Panc1 (cell line): ENCODE data around the gene AP1S2.

Experiments
- CTCF ChIP-seq: fragments of 450-650 bp; IDR thresholded peaks from 2 replicates; pipeline ENCODE4 v1.5.1; 2017; ENCODE audit warnings: mild to moderate bottlenecking
- POLR2AphosphoS5 ChIP-seq: IDR thresholded peaks from 2 replicates; pipeline ENCODE4 v1.6.1; 2012; ENCODE audit warnings: mild to moderate bottlenecking, low read depth, low read length, moderate library complexity
- SIN3A ChIP-seq: IDR thresholded peaks from 2 replicates; pipeline ENCODE4 v1.6.1; 2012; ENCODE audit warnings: low read depth, mild to moderate bottlenecking, low read length, moderate library complexity, borderline replicate concordance; ENCODE audit not compliant: insufficient read depth
- TCF7L2 ChIP-seq: IDR thresholded peaks from 2 replicates; pipeline ENCODE4 v1.6.1; 2011; ENCODE audit warnings: mild to moderate bottlenecking, low read depth, low read length, inconsistent platforms
- TF ChIP-seq, protein P1 (sequence below), 2 experiments: IDR thresholded peaks; 2 replicates each; pipeline ENCODE4 v1.6.1; 2011 to 2012; ENCODE audit warnings: low read depth in 2 of 2, control low read depth in 1 of 2, low read length in 1 of 2, mild to moderate bottlenecking in 1 of 2, moderate library complexity in 1 of 2; ENCODE audit not compliant: insufficient read depth in 1 of 2

GRCh38 chrX:15815779-15816437, 38.7 kb downstream of the AP1S2 start:
- TF ChIP-seq TCF7L2 (no peak), CTCF (peak; percentile 41), SIN3A (no peak), POLR2AphosphoS5 (no peak)
- TF ChIP-seq, protein P1, sequence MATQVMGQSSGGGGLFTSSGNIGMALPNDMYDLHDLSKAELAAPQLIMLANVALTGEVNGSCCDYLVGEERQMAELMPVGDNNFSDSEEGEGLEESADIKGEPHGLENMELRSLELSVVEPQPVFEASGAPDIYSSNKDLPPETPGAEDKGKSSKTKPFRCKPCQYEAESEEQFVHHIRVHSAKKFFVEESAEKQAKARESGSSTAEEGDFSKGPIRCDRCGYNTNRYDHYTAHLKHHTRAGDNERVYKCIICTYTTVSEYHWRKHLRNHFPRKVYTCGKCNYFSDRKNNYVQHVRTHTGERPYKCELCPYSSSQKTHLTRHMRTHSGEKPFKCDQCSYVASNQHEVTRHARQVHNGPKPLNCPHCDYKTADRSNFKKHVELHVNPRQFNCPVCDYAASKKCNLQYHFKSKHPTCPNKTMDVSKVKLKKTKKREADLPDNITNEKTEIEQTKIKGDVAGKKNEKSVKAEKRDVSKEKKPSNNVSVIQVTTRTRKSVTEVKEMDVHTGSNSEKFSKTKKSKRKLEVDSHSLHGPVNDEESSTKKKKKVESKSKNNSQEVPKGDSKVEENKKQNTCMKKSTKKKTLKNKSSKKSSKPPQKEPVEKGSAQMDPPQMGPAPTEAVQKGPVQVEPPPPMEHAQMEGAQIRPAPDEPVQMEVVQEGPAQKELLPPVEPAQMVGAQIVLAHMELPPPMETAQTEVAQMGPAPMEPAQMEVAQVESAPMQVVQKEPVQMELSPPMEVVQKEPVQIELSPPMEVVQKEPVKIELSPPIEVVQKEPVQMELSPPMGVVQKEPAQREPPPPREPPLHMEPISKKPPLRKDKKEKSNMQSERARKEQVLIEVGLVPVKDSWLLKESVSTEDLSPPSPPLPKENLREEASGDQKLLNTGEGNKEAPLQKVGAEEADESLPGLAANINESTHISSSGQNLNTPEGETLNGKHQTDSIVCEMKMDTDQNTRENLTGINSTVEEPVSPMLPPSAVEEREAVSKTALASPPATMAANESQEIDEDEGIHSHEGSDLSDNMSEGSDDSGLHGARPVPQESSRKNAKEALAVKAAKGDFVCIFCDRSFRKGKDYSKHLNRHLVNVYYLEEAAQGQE (IDR thresholded peaks at IDR 0.05; ENCODE audit: insufficient read depth in 1 of 2, low read depth in 2 of 2, low read length in 1 of 2), result no peak
